Keratinocyte (primary cell): ENCODE results near the gene C19orf25.

ENCODE experiments used
- EZH2 ChIP-seq: IDR thresholded peaks from one replicate; pipeline ENCODE4 v1.6.1; 2012; ENCODE audit warnings: inconsistent platforms, mild to moderate bottlenecking, low read length, moderate library complexity
- TF ChIP-seq, protein P1 (sequence below), 3 experiments: IDR thresholded peaks in 1 of 3; conservative IDR thresholded peaks in 1 of 3; optimal IDR thresholded peaks in 1 of 3; 2 replicates in 2 of 3; 3 replicates in 1 of 3; pipeline versions ENCODE3 to v1.5.1; 2011; ENCODE audit warnings: low read length in 3 of 3, mild to moderate bottlenecking in 3 of 3, moderate library complexity in 2 of 3, control low read depth in 1 of 3, inconsistent platforms in 1 of 3; ENCODE audit not compliant: insufficient read depth in 2 of 3; ENCODE audit errors: extremely low read depth in 1 of 3

DNA sequence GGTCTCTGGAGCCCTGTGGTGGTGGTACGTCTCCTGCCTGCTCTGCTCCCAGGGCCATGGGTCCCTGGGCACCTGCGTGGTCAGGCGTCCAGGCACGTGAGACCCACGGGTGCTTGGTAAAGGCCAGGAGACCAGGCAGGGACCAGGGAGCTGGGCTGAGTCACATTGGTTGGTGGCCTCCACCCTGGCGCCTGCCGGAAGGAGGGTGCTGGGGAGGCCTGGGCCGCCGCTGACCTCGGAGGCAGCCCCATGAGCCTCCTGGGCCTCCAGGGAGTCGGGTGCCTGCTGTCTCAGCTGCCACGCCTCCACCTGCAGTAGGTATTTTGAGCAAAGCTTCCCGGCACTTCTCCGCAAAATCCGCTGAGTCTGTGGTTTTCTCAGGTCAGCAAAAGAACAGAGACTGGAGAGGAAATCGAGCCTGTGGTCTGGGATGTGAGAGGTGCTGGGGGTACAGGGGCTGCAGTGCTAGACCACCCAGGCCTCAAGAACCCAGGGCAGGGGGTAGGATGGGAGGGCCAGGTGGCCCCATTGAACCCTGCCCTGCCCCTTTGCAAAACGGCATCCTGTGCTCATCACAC, 41.3 kb upstream of the C19orf25 start:
- TF ChIP-seq EZH2: no peak
- TF ChIP-seq, protein P1, sequence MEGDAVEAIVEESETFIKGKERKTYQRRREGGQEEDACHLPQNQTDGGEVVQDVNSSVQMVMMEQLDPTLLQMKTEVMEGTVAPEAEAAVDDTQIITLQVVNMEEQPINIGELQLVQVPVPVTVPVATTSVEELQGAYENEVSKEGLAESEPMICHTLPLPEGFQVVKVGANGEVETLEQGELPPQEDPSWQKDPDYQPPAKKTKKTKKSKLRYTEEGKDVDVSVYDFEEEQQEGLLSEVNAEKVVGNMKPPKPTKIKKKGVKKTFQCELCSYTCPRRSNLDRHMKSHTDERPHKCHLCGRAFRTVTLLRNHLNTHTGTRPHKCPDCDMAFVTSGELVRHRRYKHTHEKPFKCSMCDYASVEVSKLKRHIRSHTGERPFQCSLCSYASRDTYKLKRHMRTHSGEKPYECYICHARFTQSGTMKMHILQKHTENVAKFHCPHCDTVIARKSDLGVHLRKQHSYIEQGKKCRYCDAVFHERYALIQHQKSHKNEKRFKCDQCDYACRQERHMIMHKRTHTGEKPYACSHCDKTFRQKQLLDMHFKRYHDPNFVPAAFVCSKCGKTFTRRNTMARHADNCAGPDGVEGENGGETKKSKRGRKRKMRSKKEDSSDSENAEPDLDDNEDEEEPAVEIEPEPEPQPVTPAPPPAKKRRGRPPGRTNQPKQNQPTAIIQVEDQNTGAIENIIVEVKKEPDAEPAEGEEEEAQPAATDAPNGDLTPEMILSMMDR (optimal IDR thresholded peaks at IDR 0.05 in 1 of 3, IDR thresholded peaks at IDR 0.05 in 1 of 3, conservative IDR thresholded peaks at IDR 0.05 in 1 of 3; ENCODE audit: extremely low read depth in 1 of 3, insufficient read depth in 2 of 3, low read length in 3 of 3): no peak
